Epithelial cell of proximal tubule (primary cell): ENCODE measurements around the gene NKTR. TPM values are rescaled to one million over a fixed set of nuclear protein-coding genes. Genes with fewer than 3 reads are reported as not detected.

ENCODE experiments used
- DNase-seq: peaks from one replicate; pipeline ENCODE4 v3.0.0-alpha.2; 2011; ENCODE audit warnings: low read depth
- H3K4me3 ChIP-seq: 2 replicates; pipeline ENCODE4 v1.5.1; 2011; ENCODE audit warnings: low read depth, mild to moderate bottlenecking, low read length
- CTCF ChIP-seq: conservative IDR thresholded peaks from 2 replicates; pipeline ENCODE4 v1.5.1; 2012; ENCODE audit warnings: low read depth, mild to moderate bottlenecking, low read length
- total RNA-seq: library from RNA; depleted of rRNA; stranded (reverse); fragments of >200 nt; gene quantifications from 2 replicates; pipeline ENCODE4 v1.2.3, GENCODE V29; 2015

The NKTR gene
- total RNA-seq, 1 donor from 2014 or later, result 24.3 TPM

GRCh38 chr3:42600958-42601675 is 631 bp downstream of the NKTR start:
- DNase-seq, result no peak
- no peak for TF ChIP-seq CTCF
- H3K4me3 ChIP-seq, result peak overlapping the region; percentile 94

- DNase-seq, result no peak
- H3K4me3 ChIP-seq, result peak overlapping the region; percentile 94
- peak; percentile 33 for TF ChIP-seq CTCF
Measured at GRCh38 chr3:42601896-42602581, 1.6 kb downstream of the NKTR start.

- no peak for TF ChIP-seq CTCF
- DNase-seq, result no peak
- H3K4me3 ChIP-seq, result no peak overlapping the region
Measured at GRCh38 chr3:42602961-42603360, 2.5 kb downstream of the NKTR start.

GRCh38 chr3:42605546-42606173 is 5.2 kb downstream of the NKTR start:
- TF ChIP-seq CTCF, result no peak
- no peak for DNase-seq
- H3K4me3 ChIP-seq, result no peak overlapping the region

GRCh38 chr3:42608581-42608980 is 8.1 kb downstream of the NKTR start:
- no peak overlapping the region for H3K4me3 ChIP-seq
- no peak for DNase-seq
- TF ChIP-seq CTCF, result no peak

GRCh38 chr3:42610976-42611375 is 10.5 kb downstream of the NKTR start:
- no peak overlapping the region for H3K4me3 ChIP-seq
- DNase-seq, result no peak
- TF ChIP-seq CTCF, result no peak
